Neural cell (in vitro differentiated cells): ENCODE data around the gene P2RX5.

ENCODE experiments used
- CTCF ChIP-seq: fragments of 450-650 bp; IDR thresholded peaks from 2 replicates; pipeline ENCODE4 v1.5.1; 2014; ENCODE audit warnings: antibody characterized with exemption, mild to moderate bottlenecking, moderate library complexity; ENCODE audit not compliant: poor library complexity, severe bottlenecking
- EP300 ChIP-seq: fragments of 450-650 bp; conservative IDR thresholded peaks from 2 replicates; pipeline ENCODE4 v1.6.1; 2014; ENCODE audit warnings: antibody characterized with exemption, mild to moderate bottlenecking, moderate library complexity; ENCODE audit not compliant: poor library complexity, severe bottlenecking
- RAD21 ChIP-seq: fragments of 450-650 bp; conservative IDR thresholded peaks from 2 replicates; pipeline ENCODE4 v1.6.1; 2014; ENCODE audit warnings: antibody characterized with exemption, mild to moderate bottlenecking, moderate library complexity
- REST ChIP-seq: IDR thresholded peaks from 2 replicates; pipeline ENCODE4 v1.6.1; 2012; ENCODE audit warnings: borderline replicate concordance
- TAF1 ChIP-seq: IDR thresholded peaks from 2 replicates; pipeline ENCODE4 v1.6.1; 2012; ENCODE audit warnings: low read depth

- TF ChIP-seq CTCF = no peak
- TF ChIP-seq EP300 = no peak
- no peak for TF ChIP-seq TAF1
- no peak for TF ChIP-seq RAD21
- no peak for TF ChIP-seq REST
These were observed 29.4 kb downstream of the P2RX5 start for GRCh38 chr17:3666516-3666915.
